SU-DHL-6 (cell line): ENCODE measurements around the gene ATP13A3.

Experiments used
- H2AFZ ChIP-seq: fragments of 200-600 bp; sonication (generic); 2 replicates; pipeline ENCODE4 v1.6.1; 2014; ENCODE audit warnings: low read depth, mild to moderate bottlenecking, moderate library complexity, mixed read lengths, antibody characterized with exemption, low read length; ENCODE audit not compliant: severe bottlenecking
- H3F3A ChIP-seq: fragments of 200-600 bp; shearing (Covaris generic); 2 replicates; pipeline ENCODE4 v1.6.0; 2016; ENCODE audit warnings: antibody characterized with exemption, mild to moderate bottlenecking; ENCODE audit not compliant: insufficient read depth
- H3K27ac ChIP-seq: fragments of 200-600 bp; sonication (generic); 2 replicates; pipeline ENCODE4 v1.5.1; 2016; ENCODE audit warnings: low read depth, mild to moderate bottlenecking, low read length, moderate library complexity, mixed read lengths
- H3K27me3 ChIP-seq: fragments of 200-600 bp; sonication (generic), shearing (Covaris generic); 2 replicates; pipeline ENCODE4 v1.6.0; 2014; ENCODE audit warnings: mild to moderate bottlenecking, low read length
- H3K36me3 ChIP-seq: fragments of 200-600 bp; sonication (generic); 2 replicates; pipeline ENCODE4 v1.6.1; 2014; ENCODE audit warnings: mild to moderate bottlenecking, low read length, mixed read lengths
- H3K4me2 ChIP-seq: fragments of 300-600, 200-600 bp; shearing (Covaris generic), sonication (generic); 2 replicates; pipeline ENCODE4 v1.6.0; 2014; ENCODE audit warnings: low read length, low read depth, mild to moderate bottlenecking; ENCODE audit not compliant: poor library complexity, severe bottlenecking
- H3K4me3 ChIP-seq: fragments of 200-600 bp; sonication (generic); 2 replicates; pipeline ENCODE4 v1.5.1; 2014; ENCODE audit warnings: antibody characterized with exemption, low read length, mild to moderate bottlenecking, mixed read lengths; ENCODE audit not compliant: insufficient read depth, poor library complexity, severe bottlenecking
- H3K79me2 ChIP-seq: fragments of 200-600 bp; sonication (generic); 2 replicates; pipeline ENCODE4 v1.6.1; 2014; ENCODE audit warnings: mild to moderate bottlenecking, low read length, moderate library complexity; ENCODE audit not compliant: insufficient read depth
- H3K9ac ChIP-seq: fragments of 200-600 bp; sonication (generic); 2 replicates; pipeline ENCODE4 v1.7.0; 2014; ENCODE audit warnings: mild to moderate bottlenecking, low read length
- H3K9me2 ChIP-seq: fragments of 200-600 bp; sonication (generic); replicated peaks from 2 replicates; pipeline ENCODE4 v1.6.1; 2014; ENCODE audit warnings: low read length; ENCODE audit not compliant: insufficient read depth
- H3K9me3 ChIP-seq: fragments of 200-600 bp; sonication (generic); 2 replicates; pipeline ENCODE4 v1.6.1; 2014; ENCODE audit warnings: low read length, mixed read lengths; ENCODE audit not compliant: insufficient read depth
- H4K20me1 ChIP-seq: fragments of 200-600 bp; sonication (generic); 2 replicates; pipeline ENCODE4 v1.6.1; 2014; ENCODE audit warnings: low read depth, mild to moderate bottlenecking, antibody characterized with exemption, low read length, moderate library complexity, mixed read lengths
- CTCF ChIP-seq: fragments of 200-600 bp; sonication (generic); IDR thresholded peaks from one replicate; pipeline ENCODE4 v1.5.1; 2017; ENCODE audit warnings: antibody characterized with exemption, mild to moderate bottlenecking, low read length, moderate library complexity; ENCODE audit not compliant: insufficient read depth, poor library complexity, severe bottlenecking
- EZH2phosphoT487 ChIP-seq: fragments of 200-600 bp; sonication (generic), shearing (Covaris generic); conservative IDR thresholded peaks from 2 replicates; pipeline ENCODE4 v1.6.1; 2018; ENCODE audit warnings: mild to moderate bottlenecking, antibody characterized with exemption, low read length, moderate library complexity, mixed read lengths

Gene ATP13A3

GRCh38 chr3:194382892-194383223 is 103.9 kb downstream of the ATP13A3 start:
- H3K9ac ChIP-seq, result no peak overlapping the region
- no peaks in the 10 kb centered on the region for H3K27me3 ChIP-seq
- no peak overlapping the region for H3K4me2 ChIP-seq
- no peaks in the 10 kb centered on the region for H3K9me2 ChIP-seq
- no peaks in the 10 kb centered on the region for H3K36me3 ChIP-seq
- no peaks in the 10 kb centered on the region for H3K79me2 ChIP-seq
- no peaks in the 10 kb centered on the region for H3F3A ChIP-seq
- H3K4me3 ChIP-seq, result no peak overlapping the region
- H4K20me1 ChIP-seq, result no peaks in the 10 kb centered on the region
- no peak overlapping the region for H3K27ac ChIP-seq
- H3K9me3 ChIP-seq, result no peaks in the 10 kb centered on the region
- no peak overlapping the region for H2AFZ ChIP-seq
- TF ChIP-seq CTCF (no peak), EZH2phosphoT487 (no peak)

- no peaks in the 10 kb centered on the region for H4K20me1 ChIP-seq
- H3K27me3 ChIP-seq, result no peaks in the 10 kb centered on the region
- no peaks in the 10 kb centered on the region for H3K36me3 ChIP-seq
- no peaks in the 10 kb centered on the region for H3F3A ChIP-seq
- H3K9ac ChIP-seq, result no peak overlapping the region
- H3K4me2 ChIP-seq, result no peak overlapping the region
- no peak overlapping the region for H3K27ac ChIP-seq
- no peaks in the 10 kb centered on the region for H3K79me2 ChIP-seq
- H2AFZ ChIP-seq, result no peak overlapping the region
- TF ChIP-seq EZH2phosphoT487 (no peak), CTCF (no peak)
- no peaks in the 10 kb centered on the region for H3K9me3 ChIP-seq
- no peaks in the 10 kb centered on the region for H3K9me2 ChIP-seq
- H3K4me3 ChIP-seq, result no peak overlapping the region
Observed at GRCh38 chr3:194382196-194382891, 104.5 kb downstream of the ATP13A3 start.

GRCh38 chr3:194381460-194381875 is 105.3 kb downstream of the ATP13A3 start:
- Histone ChIP-seq H3K4me2 (no peak overlapping the region), H3K9me3 (no peaks in the 10 kb centered on the region), H3F3A (no peaks in the 10 kb centered on the region), H3K27me3 (no peaks in the 10 kb centered on the region), H3K36me3 (no peaks in the 10 kb centered on the region), H2AFZ (no peak overlapping the region), H3K9ac (no peak overlapping the region), H3K4me3 (no peak overlapping the region), H3K79me2 (no peaks in the 10 kb centered on the region), H3K9me2 (no peaks in the 10 kb centered on the region), H4K20me1 (no peaks in the 10 kb centered on the region), H3K27ac (no peak overlapping the region)
- TF ChIP-seq CTCF (no peak), EZH2phosphoT487 (no peak)
